Karpas-422 (cell line): ENCODE results near the gene CARD10. TPM values are rescaled to one million over a fixed set of nuclear protein-coding genes. Genes with fewer than 3 reads are reported as not detected.

Source experiments
- DNase-seq: peaks from one replicate; pipeline ENCODE4 v3.0.0-alpha.2; 2015
- H2AFZ ChIP-seq: fragments of 200-600 bp; sonication (generic); 2 replicates; pipeline ENCODE4 v1.6.1; 2014; ENCODE audit warnings: antibody characterized with exemption, low read length, mixed read lengths
- H3K27ac ChIP-seq: fragments of 200-600 bp; sonication (generic); 2 replicates; pipeline ENCODE4 v1.5.1; 2014; ENCODE audit warnings: mild to moderate bottlenecking, low read length, moderate library complexity
- H3K27me3 ChIP-seq: fragments of 200-600 bp; sonication (generic); 2 replicates; pipeline ENCODE4 v1.6.1; 2014; ENCODE audit warnings: low read length, mixed read lengths
- H3K36me3 ChIP-seq: fragments of 200-600 bp; sonication (generic); 2 replicates; pipeline ENCODE4 v1.6.1; 2014; ENCODE audit warnings: low read length, mixed read lengths; ENCODE audit not compliant: insufficient read depth
- H3K4me1 ChIP-seq: fragments of 200-600 bp; sonication (generic); 2 replicates; pipeline ENCODE4 v1.6.1; 2014; ENCODE audit warnings: mild to moderate bottlenecking, low read length, mixed read lengths
- H3K4me2 ChIP-seq: fragments of 200-600 bp; sonication (generic); 2 replicates; pipeline ENCODE4 v1.6.1; 2014; ENCODE audit warnings: low read length, low read depth, mild to moderate bottlenecking; ENCODE audit not compliant: poor library complexity, severe bottlenecking
- H3K4me3 ChIP-seq: fragments of 200-600 bp; sonication (generic); 2 replicates; pipeline ENCODE4 v1.5.1; 2014; ENCODE audit warnings: mild to moderate bottlenecking, antibody characterized with exemption, low read length, mixed read lengths
- H3K79me2 ChIP-seq: fragments of 200-600 bp; sonication (generic); 2 replicates; pipeline ENCODE4 v1.6.1; 2014; ENCODE audit warnings: mild to moderate bottlenecking, low read length, mixed read lengths
- H3K9ac ChIP-seq: fragments of 200-600 bp; sonication (generic); 2 replicates; pipeline ENCODE4 v1.6.0; 2014; ENCODE audit warnings: low read length
- H3K9me2 ChIP-seq: fragments of 200-600 bp; sonication (generic), shearing (Covaris generic); replicated peaks from 2 replicates; pipeline ENCODE4 v1.6.0; 2014; ENCODE audit warnings: mild to moderate bottlenecking, low read length, moderate library complexity; ENCODE audit not compliant: insufficient read depth
- H3K9me3 ChIP-seq: fragments of 300-700, 200-600 bp; sonication (generic); 2 replicates; pipeline ENCODE4 v1.6.1; 2014; ENCODE audit warnings: low read length, mixed read lengths
- H4K20me1 ChIP-seq: fragments of 200-600 bp; sonication (generic); 2 replicates; pipeline ENCODE4 v1.6.1; 2014; ENCODE audit warnings: mild to moderate bottlenecking, antibody characterized with exemption, low read length, low read depth; ENCODE audit not compliant: insufficient read depth
- total RNA-seq: library from RNA; depleted of rRNA; stranded (reverse); fragments of >200 nt; shearing (Covaris generic); gene quantifications from 2 replicates; pipeline ENCODE4 v1.2.3, GENCODE V29; 2014; ENCODE audit warnings: low replicate concordance

The CARD10 gene
- total RNA-seq, 1 experiment from 2014 or later: not detected

DNA sequence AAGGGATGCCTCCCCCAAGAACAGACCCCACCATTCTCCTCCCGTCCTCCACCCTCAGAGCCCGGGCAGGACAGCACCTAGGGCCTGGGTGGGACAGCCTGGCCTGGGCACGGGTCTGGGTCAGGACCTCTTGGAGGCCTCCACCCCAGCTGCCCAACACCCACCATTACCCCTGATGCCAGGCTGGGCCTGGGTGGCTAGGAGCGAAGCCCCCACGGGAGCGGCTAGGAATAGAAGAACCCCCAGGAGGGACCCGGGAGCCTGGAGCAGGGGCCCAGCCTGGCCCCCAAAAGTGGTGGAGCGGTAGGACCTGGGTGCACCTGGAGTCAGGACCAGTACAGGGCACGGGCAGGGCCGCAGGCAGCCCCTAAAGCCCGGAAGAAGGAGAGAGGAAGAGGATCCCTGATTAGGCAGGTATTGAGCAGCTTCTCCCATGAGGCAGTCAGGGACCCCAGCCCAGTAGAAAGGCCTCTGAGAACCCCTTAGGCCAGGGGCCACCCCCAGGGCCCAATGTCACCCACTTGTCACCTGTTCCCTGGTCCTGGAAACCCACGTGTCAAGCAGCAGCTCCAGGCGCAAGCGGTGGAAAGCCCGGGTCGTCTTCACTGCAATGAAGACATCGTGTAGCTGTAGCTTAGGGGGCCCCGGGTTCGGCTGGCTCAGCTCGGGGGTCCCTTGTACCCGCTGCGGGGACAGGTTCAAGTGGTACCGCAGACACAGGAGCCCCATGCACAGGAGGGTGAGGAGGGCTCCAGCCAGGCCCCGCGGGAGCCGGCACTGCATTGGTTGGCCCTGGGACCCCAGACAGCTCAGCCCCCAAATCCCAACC is 33.6 kb downstream of the CARD10 start:
- Histone ChIP-seq H3K4me3 (peak overlapping the region; percentile 79), H3K9ac (peak overlapping the region; percentile 88), H4K20me1 (peaks cover 14% of the 10 kb centered on the region; the same call in 1 of the 2 replicates), H3K27me3 (no peaks in the 10 kb centered on the region), H3K27ac (peak overlapping the region; percentile 85), H3K9me3 (no peaks in the 10 kb centered on the region), H3K9me2 (no peaks in the 10 kb centered on the region), H3K36me3 (peaks cover 5% of the 10 kb centered on the region; the same call in 1 of the 2 replicates), H2AFZ (no peak overlapping the region), H3K4me1 (peaks cover 35% of the 10 kb centered on the region), H3K4me2 (peak overlapping the region; percentile 87), H3K79me2 (peaks cover 56% of the 10 kb centered on the region)
- peak; percentile 68 for DNase-seq

DNA sequence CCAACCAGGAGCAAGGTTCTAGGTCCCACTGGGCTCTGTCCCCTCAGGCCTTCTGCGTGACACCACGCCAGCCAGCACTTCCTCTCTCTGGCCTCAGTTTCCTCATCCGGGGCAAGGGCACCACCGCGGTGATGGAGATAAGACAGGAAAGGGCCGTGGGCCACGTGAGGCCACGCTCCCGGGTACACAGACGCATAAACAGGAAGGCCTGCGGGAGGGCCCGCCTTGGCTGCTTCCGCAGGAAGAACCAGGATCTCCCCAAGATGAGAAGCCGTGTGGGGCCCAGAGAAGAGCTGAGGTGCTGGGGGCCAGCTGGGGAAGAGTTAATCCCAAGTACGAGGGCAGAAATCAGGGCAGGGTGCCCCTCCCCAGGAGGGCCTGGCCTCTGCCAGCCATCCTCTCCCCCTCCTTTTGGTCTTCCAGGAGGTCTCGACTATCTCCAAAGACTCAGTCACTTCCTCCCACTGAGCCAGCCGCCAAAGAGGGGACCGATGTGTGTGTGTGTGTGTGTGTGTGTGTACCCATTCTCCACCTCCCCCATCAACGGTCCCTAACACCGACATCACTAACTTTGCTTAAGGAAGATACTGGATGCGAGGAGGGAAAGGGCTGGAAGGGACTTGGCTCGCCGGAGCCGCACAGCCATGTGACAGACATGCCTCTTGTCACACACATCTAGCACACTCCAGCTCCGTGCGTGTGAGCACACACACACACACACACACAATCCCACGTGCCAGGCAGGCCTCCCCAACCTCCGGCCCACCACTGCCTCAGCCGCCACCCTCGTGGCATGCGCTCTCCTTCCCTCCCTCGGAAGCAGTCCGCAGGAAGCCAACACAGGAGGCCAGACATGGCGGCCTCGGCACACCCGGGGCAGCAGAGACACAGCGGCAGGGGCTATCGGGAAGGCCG is 34.5 kb downstream of the CARD10 start:
- Histone ChIP-seq H3K4me3 (peak overlapping the region; percentile 79), H3K27me3 (no peaks in the 10 kb centered on the region), H3K4me2 (peak overlapping the region; percentile 87), H3K4me1 (peaks cover 35% of the 10 kb centered on the region), H4K20me1 (peaks cover 18% of the 10 kb centered on the region; the same call in 1 of the 2 replicates), H3K9ac (peak overlapping the region; percentile 88), H3K9me2 (no peaks in the 10 kb centered on the region), H2AFZ (no peak overlapping the region), H3K9me3 (no peaks in the 10 kb centered on the region), H3K27ac (peak overlapping the region; percentile 85), H3K36me3 (peaks cover 5% of the 10 kb centered on the region; the same call in 1 of the 2 replicates), H3K79me2 (peaks cover 61% of the 10 kb centered on the region)
- DNase-seq: peak; percentile 94

- no peak for DNase-seq
- peak overlapping the region; percentile 87 for H3K4me2 ChIP-seq
- peaks cover 39% of the 10 kb centered on the region for H3K4me1 ChIP-seq
- H3K27ac ChIP-seq: peak overlapping the region; percentile 85
- H3K9me2 ChIP-seq: no peaks in the 10 kb centered on the region
- no peaks in the 10 kb centered on the region for H3K9me3 ChIP-seq
- no peak overlapping the region; the same call in 1 of the 2 replicates for H3K4me3 ChIP-seq
- H4K20me1 ChIP-seq: peaks cover 18% of the 10 kb centered on the region; the same call in 1 of the 2 replicates
- H3K36me3 ChIP-seq: peaks cover 9% of the 10 kb centered on the region; the same call in 1 of the 2 replicates
- no peak overlapping the region for H2AFZ ChIP-seq
- H3K79me2 ChIP-seq: peaks cover 61% of the 10 kb centered on the region
- H3K27me3 ChIP-seq: no peaks in the 10 kb centered on the region
- H3K9ac ChIP-seq: peak overlapping the region; percentile 88; the same call in 1 of the 2 replicates
Measured at GRCh38 chr22:37483050-37483449, 36.2 kb downstream of the CARD10 start.

DNA sequence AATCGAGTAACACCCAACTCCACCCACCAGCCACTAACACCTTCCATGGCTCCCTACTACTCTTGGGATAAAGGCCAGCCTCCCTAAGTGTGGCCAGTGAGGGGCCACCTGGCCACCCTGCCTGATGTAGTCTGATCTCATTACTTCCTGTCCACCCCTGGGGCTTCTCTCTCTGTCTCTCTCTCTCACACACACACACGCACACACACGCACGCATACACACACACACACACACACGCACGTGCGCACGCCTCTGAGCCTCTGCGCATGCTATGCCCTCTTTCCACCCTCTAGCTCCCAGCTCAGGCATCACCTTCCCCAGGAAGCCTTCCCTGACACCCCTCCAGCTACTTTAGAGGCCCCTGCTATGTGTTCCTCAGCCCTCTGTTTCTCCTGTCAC is 37.0 kb downstream of the CARD10 start:
- peaks cover 61% of the 10 kb centered on the region for H3K79me2 ChIP-seq
- no peak overlapping the region for H3K27ac ChIP-seq
- no peaks in the 10 kb centered on the region for H3K27me3 ChIP-seq
- H3K4me2 ChIP-seq: no peak overlapping the region
- H3K9ac ChIP-seq: no peak overlapping the region
- DNase-seq: no peak
- no peaks in the 10 kb centered on the region for H3K9me2 ChIP-seq
- peaks cover 43% of the 10 kb centered on the region for H3K4me1 ChIP-seq
- H4K20me1 ChIP-seq: peaks cover 18% of the 10 kb centered on the region; the same call in 1 of the 2 replicates
- no peak overlapping the region for H2AFZ ChIP-seq
- H3K4me3 ChIP-seq: no peak overlapping the region
- H3K36me3 ChIP-seq: peaks cover 9% of the 10 kb centered on the region; the same call in 1 of the 2 replicates
- no peaks in the 10 kb centered on the region for H3K9me3 ChIP-seq

- Histone ChIP-seq H3K36me3 (peaks cover 9% of the 10 kb centered on the region; the same call in 1 of the 2 replicates), H3K79me2 (peaks cover 61% of the 10 kb centered on the region), H3K9ac (no peak overlapping the region), H4K20me1 (peaks cover 18% of the 10 kb centered on the region; the same call in 1 of the 2 replicates), H3K9me3 (no peaks in the 10 kb centered on the region), H3K4me3 (no peak overlapping the region), H2AFZ (no peak overlapping the region), H3K4me1 (peaks cover 43% of the 10 kb centered on the region), H3K4me2 (no peak overlapping the region), H3K9me2 (no peaks in the 10 kb centered on the region), H3K27ac (no peak overlapping the region), H3K27me3 (no peaks in the 10 kb centered on the region)
- DNase-seq: no peak
Measured at GRCh38 chr22:37481347-37481907, 37.8 kb downstream of the CARD10 start.

- H3K27me3 ChIP-seq: no peaks in the 10 kb centered on the region
- H3K79me2 ChIP-seq: peaks cover 55% of the 10 kb centered on the region
- H4K20me1 ChIP-seq: peaks cover 18% of the 10 kb centered on the region; the same call in 1 of the 2 replicates
- no peak overlapping the region for H2AFZ ChIP-seq
- H3K36me3 ChIP-seq: peaks cover 14% of the 10 kb centered on the region; the same call in 1 of the 2 replicates
- no peak overlapping the region for H3K4me3 ChIP-seq
- H3K9me3 ChIP-seq: no peaks in the 10 kb centered on the region
- H3K4me2 ChIP-seq: no peak overlapping the region
- no peak for DNase-seq
- no peak overlapping the region for H3K9ac ChIP-seq
- peaks cover 49% of the 10 kb centered on the region for H3K4me1 ChIP-seq
- no peak overlapping the region for H3K27ac ChIP-seq
- H3K9me2 ChIP-seq: no peaks in the 10 kb centered on the region
Measured at GRCh38 chr22:37480387-37481346, 38.5 kb downstream of the CARD10 start.

GRCh38 chr22:37479196-37479595 is 40.0 kb downstream of the CARD10 start:
- no peaks in the 10 kb centered on the region for H3K9me3 ChIP-seq
- peaks cover 45% of the 10 kb centered on the region for H3K4me1 ChIP-seq
- H3K4me3 ChIP-seq: no peak overlapping the region
- peaks cover 14% of the 10 kb centered on the region; the same call in 1 of the 2 replicates for H3K36me3 ChIP-seq
- peaks cover 41% of the 10 kb centered on the region for H3K79me2 ChIP-seq
- no peak overlapping the region for H3K9ac ChIP-seq
- peaks cover 18% of the 10 kb centered on the region; the same call in 1 of the 2 replicates for H4K20me1 ChIP-seq
- H3K27ac ChIP-seq: no peak overlapping the region
- no peaks in the 10 kb centered on the region for H3K27me3 ChIP-seq
- H3K9me2 ChIP-seq: no peaks in the 10 kb centered on the region
- no peak for DNase-seq
- no peak overlapping the region for H2AFZ ChIP-seq
- no peak overlapping the region for H3K4me2 ChIP-seq
